NCI-H526 (cell line): Measurements from ENCODE around the gene TSSC4.

Experiments used
- DNase-seq, 2 experiments: peaks; one replicate each; lab custom pipeline; 2025; lab: John Stamatoyannopoulos, UW

TSSC4 gene

GRCh38 chr11:2400762-2401435 is 349 bp downstream of the TSSC4 start:
- DNase-seq = no peak

GRCh38 chr11:2401436-2401984 is 960 bp downstream of the TSSC4 start:
- no peak for DNase-seq

- DNase-seq = no peak
Measured at GRCh38 chr11:2402106-2402505, 1.6 kb downstream of the TSSC4 start.

GRCh38 chr11:2402890-2403645 is 2.5 kb downstream of the TSSC4 start:
- DNase-seq = no peak

- DNase-seq = no peak
Measured at GRCh38 chr11:2404735-2405196, 4.2 kb downstream of the TSSC4 start.

- no peak for DNase-seq
Measured at GRCh38 chr11:2406451-2406850, 5.9 kb downstream of the TSSC4 start.

GRCh38 chr11:2406878-2407410 is 6.4 kb downstream of the TSSC4 start:
- DNase-seq = peak in 1 of 2 experiments; percentile 56

- DNase-seq = no peak
Measured at GRCh38 chr11:2408671-2409070, 8.1 kb downstream of the TSSC4 start.

- DNase-seq = no peak
Measured at GRCh38 chr11:2409126-2409525, 8.6 kb downstream of the TSSC4 start.

GRCh38 chr11:2409611-2410468 is 9.3 kb downstream of the TSSC4 start:
- peak in 1 of 2 experiments; percentile 35 for DNase-seq

- no peak for DNase-seq
Measured at GRCh38 chr11:2410616-2411015, 10.1 kb downstream of the TSSC4 start.

- no peak for DNase-seq
Measured at GRCh38 chr11:2411446-2412305, 11.1 kb downstream of the TSSC4 start.

GRCh38 chr11:2412323-2412722 is 11.8 kb downstream of the TSSC4 start:
- DNase-seq = no peak

- DNase-seq = no peak
Measured at GRCh38 chr11:2413742-2414579, 13.4 kb downstream of the TSSC4 start.

GRCh38 chr11:2414616-2415015 is 14.1 kb downstream of the TSSC4 start:
- DNase-seq = no peak

- DNase-seq = no peak
Measured at GRCh38 chr11:2415171-2415570, 14.6 kb downstream of the TSSC4 start.

GRCh38 chr11:2415601-2416380 is 15.2 kb downstream of the TSSC4 start:
- DNase-seq = no peak

- DNase-seq = no peak
Measured at GRCh38 chr11:2416765-2417164, 16.2 kb downstream of the TSSC4 start.
